Measurements from ENCODE around the gene CECR2.

CECR2 gene

GRCh38 chr22:17549183-17549582 lies 179.9 kb downstream of the CECR2 start:
- H3K36me3 ChIP-seq (ENCODE audit: control insufficient read depth, insufficient read depth, low read length) = no peaks in the 10 kb centered on the region
- TF ChIP-seq CTCF (IDR thresholded peaks at IDR 0.05; ENCODE audit: insufficient read depth, low read length, poor library complexity, severe bottlenecking) = no peak
- H3K27me3 ChIP-seq (replicated peaks; ENCODE audit: control insufficient read depth, insufficient read depth, low read length) = no peaks in the 10 kb centered on the region
- no peak for DNase-seq (ENCODE audit: extremely low read depth, insufficient read length)
- no peak overlapping the region for H3K4me3 ChIP-seq (replicated peaks; ENCODE audit: low read depth, low read length)

GRCh38 chr22:17549655-17550054 lies 180.4 kb downstream of the CECR2 start:
- Histone ChIP-seq H3K4me3 (replicated peaks; ENCODE audit: low read depth, low read length) (no peak overlapping the region), H3K36me3 (ENCODE audit: control insufficient read depth, insufficient read depth, low read length) (no peaks in the 10 kb centered on the region), H3K27me3 (replicated peaks; ENCODE audit: control insufficient read depth, insufficient read depth, low read length) (no peaks in the 10 kb centered on the region)
- no peak for TF ChIP-seq CTCF (IDR thresholded peaks at IDR 0.05; ENCODE audit: insufficient read depth, low read length, poor library complexity, severe bottlenecking)
- DNase-seq (ENCODE audit: extremely low read depth, insufficient read length) = no peak

- no peaks in the 10 kb centered on the region for H3K36me3 ChIP-seq (ENCODE audit: control insufficient read depth, insufficient read depth, low read length)
Measured at GRCh38 chr22:17552737-17553136, 183.5 kb downstream of the CECR2 start.

GRCh38 chr22:17554814-17555213 lies 185.6 kb downstream of the CECR2 start:
- no peak for TF ChIP-seq CTCF (IDR thresholded peaks at IDR 0.05; ENCODE audit: insufficient read depth, low read length, poor library complexity, severe bottlenecking)
- Histone ChIP-seq H3K36me3 (ENCODE audit: control insufficient read depth, insufficient read depth, low read length) (no peaks in the 10 kb centered on the region), H3K4me3 (replicated peaks; ENCODE audit: low read depth, low read length) (no peak overlapping the region), H3K27me3 (replicated peaks; ENCODE audit: control insufficient read depth, insufficient read depth, low read length) (no peaks in the 10 kb centered on the region)
- no peak for DNase-seq (ENCODE audit: extremely low read depth, insufficient read length)

More at GRCh38 chr22:17552737-17553136, 183.5 kb downstream of the CECR2 start:
- H3K4me3 ChIP-seq (replicated peaks; ENCODE audit: low read depth, low read length) = no peak overlapping the region
- TF ChIP-seq CTCF (IDR thresholded peaks at IDR 0.05; ENCODE audit: insufficient read depth, low read length, poor library complexity, severe bottlenecking) = no peak
- no peak for DNase-seq (ENCODE audit: extremely low read depth, insufficient read length)
- no peaks in the 10 kb centered on the region for H3K27me3 ChIP-seq (replicated peaks; ENCODE audit: control insufficient read depth, insufficient read depth, low read length)

- no peak for TF ChIP-seq CTCF (IDR thresholded peaks at IDR 0.05; ENCODE audit: insufficient read depth, low read length, poor library complexity, severe bottlenecking)
Measured at GRCh38 chr22:17559188-17559587, 189.9 kb downstream of the CECR2 start.

More at GRCh38 chr22:17559188-17559587, 189.9 kb downstream of the CECR2 start:
- no peak overlapping the region for H3K4me3 ChIP-seq (replicated peaks; ENCODE audit: low read depth, low read length)
- DNase-seq (ENCODE audit: extremely low read depth, insufficient read length) = no peak
- H3K27me3 ChIP-seq (replicated peaks; ENCODE audit: control insufficient read depth, insufficient read depth, low read length) = no peaks in the 10 kb centered on the region
- no peaks in the 10 kb centered on the region for H3K36me3 ChIP-seq (ENCODE audit: control insufficient read depth, insufficient read depth, low read length)

All from GM06990 (cell line).